Measurements from ENCODE around the gene CREB3L4.
A peak's percentile ranks its signal among the peaks of the same experiment; 100 is the strongest.

Gene CREB3L4
- total RNA-seq, result 2.4 to 4.6 (median 4.2) reads per million in 3 experiments

GRCh38 chr1:153967107-153967999 lies at the start of gene CREB3L4:
TSS of gene CREB3L4 (plus strand) at chr1:153967902. CDS start at chr1:153968526, 624 bp downstream.
- DNase-seq, result peak; percentile 87

GRCh38 chr1:153919876-153920852 lies 47.5 kb upstream of the CREB3L4 start:
- peak; percentile 29 for DNase-seq

GRCh38 chr1:153921080-153921802 lies 46.5 kb upstream of the CREB3L4 start:
- no peak for DNase-seq

- DNase-seq, result peak; percentile 3
These were observed 46.0 kb upstream of the CREB3L4 start for GRCh38 chr1:153921803-153922075.

GRCh38 chr1:153922076-153922971 lies 45.4 kb upstream of the CREB3L4 start:
- no peak for DNase-seq

- peak; percentile 100 for DNase-seq
These were observed 44.5 kb upstream of the CREB3L4 start, which contains the start of gene GATAD2B for GRCh38 chr1:153922972-153923925. TSS of gene GATAD2B (minus strand) at chr1:153922972. CDS start at chr1:153828347, 94,625 bp downstream.

GRCh38 chr1:153926405-153926804 lies 41.3 kb upstream of the CREB3L4 start:
- DNase-seq, result no peak

- no peak for DNase-seq
These were observed 39.5 kb upstream of the CREB3L4 start for GRCh38 chr1:153928245-153928644.

GRCh38 chr1:153928791-153929341 lies 38.8 kb upstream of the CREB3L4 start:
- no peak for DNase-seq

- DNase-seq, result no peak
These were observed 38.3 kb upstream of the CREB3L4 start for GRCh38 chr1:153929426-153929825.

GRCh38 chr1:153929981-153930948 lies 37.4 kb upstream of the CREB3L4 start:
- no peak for DNase-seq

GRCh38 chr1:153932156-153933131 lies 35.3 kb upstream of the CREB3L4 start:
- DNase-seq, result no peak

GRCh38 chr1:153933430-153933829 lies 34.3 kb upstream of the CREB3L4 start:
- no peak for DNase-seq

- DNase-seq, result no peak
These were observed 33.7 kb upstream of the CREB3L4 start for GRCh38 chr1:153933955-153934354.

- DNase-seq, result no peak
These were observed 33.0 kb upstream of the CREB3L4 start for GRCh38 chr1:153934746-153935145.

- DNase-seq, result no peak
These were observed 31.5 kb upstream of the CREB3L4 start for GRCh38 chr1:153936011-153936802.

- no peak for DNase-seq
These were observed 30.4 kb upstream of the CREB3L4 start for GRCh38 chr1:153937331-153937730.

Data from central memory CD4-positive, alpha-beta T cell (primary cell).